GM23338 (cell line): ENCODE results near the gene FOXP4. TPM values are rescaled to one million over a fixed set of nuclear protein-coding genes. Genes with fewer than 3 reads are reported as not detected.
A peak's percentile ranks its signal among the peaks of the same experiment; 100 is the strongest.

Experiments used
- ATAC-seq: fragments of 200-7000 bp; cut with Tn5 transposase; 3 replicates; pipeline ENCODE4 v1.9.1; 2020
- DNase-seq: peaks from one replicate; pipeline ENCODE4 v3.0.0-alpha.2; 2015; ENCODE audit warnings: low spot score
- H2AFZ ChIP-seq: fragments of 200-600 bp; sonication (generic); 2 replicates; pipeline ENCODE4 v1.8.0; 2016; ENCODE audit warnings: antibody characterized with exemption, mild to moderate bottlenecking, moderate library complexity
- H3F3A ChIP-seq: fragments of 200-600 bp; sonication (generic); replicated peaks from 2 replicates; pipeline ENCODE4 v1.8.0; 2017; ENCODE audit warnings: antibody characterized with exemption, mixed run types, low read depth
- H3K27ac ChIP-seq: fragments of 200-600 bp; sonication (generic); 2 replicates; pipeline ENCODE4 v1.6.1; 2016; ENCODE audit warnings: low read depth
- H3K27me3 ChIP-seq: fragments of 200-600 bp; sonication (generic); 2 replicates; pipeline ENCODE4 v1.8.0; 2016; ENCODE audit warnings: mild to moderate bottlenecking, mixed run types, moderate library complexity; ENCODE audit not compliant: insufficient read depth
- H3K36me3 ChIP-seq: fragments of 200-600 bp; sonication (generic); 2 replicates; pipeline ENCODE4 v1.8.0; 2016; ENCODE audit warnings: mild to moderate bottlenecking; ENCODE audit not compliant: insufficient read depth
- H3K4me1 ChIP-seq: fragments of 200-600 bp; sonication (generic); 2 replicates; pipeline ENCODE4 v1.8.0; 2016; ENCODE audit warnings: mild to moderate bottlenecking, moderate library complexity; ENCODE audit not compliant: insufficient read depth
- H3K4me2 ChIP-seq: fragments of 200-600 bp; sonication (generic); 2 replicates; pipeline ENCODE4 v1.7.1; 2017; ENCODE audit warnings: mixed run types
- H3K4me3 ChIP-seq: fragments of 200-600 bp; sonication (generic); 2 replicates; pipeline ENCODE4 v1.6.1; 2016; ENCODE audit warnings: mixed run types
- H3K79me2 ChIP-seq: fragments of 200-600 bp; sonication (generic); replicated peaks from 2 replicates; pipeline ENCODE4 v1.8.0; 2017; ENCODE audit warnings: mild to moderate bottlenecking; ENCODE audit not compliant: insufficient read depth
- H3K9me2 ChIP-seq: fragments of 200-600 bp; sonication (generic); 2 replicates; pipeline ENCODE4 v1.8.0; 2017; ENCODE audit not compliant: insufficient read depth
- H4K20me1 ChIP-seq: fragments of 200-600 bp; sonication (generic); replicated peaks from 2 replicates; pipeline ENCODE4 v1.8.0; 2017; ENCODE audit warnings: mild to moderate bottlenecking; ENCODE audit not compliant: insufficient read depth
- H3K27ac Mint-ChIP-seq: 2 replicates; pipeline ENCODE4 v1.8.0; 2020; ENCODE audit warnings: inconsistent platforms, mild to moderate bottlenecking, moderate library complexity, mixed read lengths
- H3K27me3 Mint-ChIP-seq: 3 replicates; pipeline ENCODE4 v1.8.0; 2022; ENCODE audit warnings: low read depth, mild to moderate bottlenecking, moderate library complexity, mixed read lengths, inconsistent platforms; ENCODE audit not compliant: insufficient read depth, poor library complexity
- H3K36me3 Mint-ChIP-seq: 3 replicates; pipeline ENCODE4 v1.8.0; 2021; ENCODE audit warnings: low read depth, mild to moderate bottlenecking, inconsistent platforms, moderate library complexity, mixed read lengths
- H3K4me1 Mint-ChIP-seq: 3 replicates; pipeline ENCODE4 v1.8.0; 2020; ENCODE audit warnings: mild to moderate bottlenecking, inconsistent platforms, mixed read lengths
- H3K4me3 Mint-ChIP-seq: 3 replicates; pipeline ENCODE4 v1.8.0; 2021; ENCODE audit warnings: moderate library complexity, mild to moderate bottlenecking, inconsistent platforms, mixed read lengths
- H3K9me3 Mint-ChIP-seq: 3 replicates; pipeline ENCODE4 v1.8.0; 2020; ENCODE audit warnings: moderate library complexity, mild to moderate bottlenecking, inconsistent platforms, mixed read lengths
- CREB1 ChIP-seq: fragments of 250-450 bp; sonication (Bioruptor Pico); IDR thresholded peaks from 2 replicates; pipeline ENCODE4 v1.5.0; 2020; ENCODE audit warnings: low read depth, mild to moderate bottlenecking, moderate library complexity
- CTCF ChIP-seq, 2 experiments: fragments of 200-600 bp in 1 of 2; sonication (generic) in 1 of 2; conservative IDR thresholded peaks; 2 replicates each; pipeline versions ENCODE4 v1.5.1 to v1.6.1; 2016 to 2017; ENCODE audit warnings: antibody characterized with exemption in 2 of 2, low read depth in 2 of 2, mild to moderate bottlenecking in 2 of 2, moderate library complexity in 1 of 2
- ETS1 ChIP-seq: IDR thresholded peaks from 2 replicates; pipeline ENCODE4 v1.6.1; 2016; ENCODE audit warnings: antibody characterized with exemption
- EZH2 ChIP-seq: fragments of 200-600 bp; sonication (generic); IDR thresholded peaks from one replicate; pipeline ENCODE4 v1.8.0; 2017; ENCODE audit warnings: antibody characterized with exemption, mild to moderate bottlenecking, low read depth; ENCODE audit not compliant: unreplicated experiment
- EZH2phosphoT487 ChIP-seq: fragments of 200-600 bp; sonication (generic); IDR thresholded peaks from one replicate; pipeline ENCODE4 v1.8.1; 2018; ENCODE audit warnings: antibody characterized with exemption; ENCODE audit not compliant: unreplicated experiment
- JUNB ChIP-seq: IDR thresholded peaks from one replicate; pipeline ENCODE4 v1.6.1; 2016; ENCODE audit warnings: antibody characterized with exemption; ENCODE audit not compliant: unreplicated experiment
- NANOG ChIP-seq: IDR thresholded peaks from 2 replicates; pipeline ENCODE4 v1.6.1; 2016; ENCODE audit warnings: antibody characterized with exemption, borderline replicate concordance
- REST ChIP-seq: IDR thresholded peaks from one replicate; pipeline ENCODE4 v1.6.1; 2018; ENCODE audit warnings: antibody characterized with exemption; ENCODE audit not compliant: unreplicated experiment
- STAT1 ChIP-seq: IDR thresholded peaks from one replicate; pipeline ENCODE4 v1.6.1; 2016; ENCODE audit warnings: antibody characterized with exemption; ENCODE audit not compliant: unreplicated experiment
- ZNF114 ChIP-seq: fragments of 250-450 bp; sonication (Bioruptor Pico); IDR thresholded peaks from 2 replicates; pipeline ENCODE4 v1.5.0; 2020; ENCODE audit warnings: mild to moderate bottlenecking, moderate library complexity
- ZNF331 ChIP-seq: fragments of 250-450 bp; sonication (Bioruptor Pico); IDR thresholded peaks from 2 replicates; pipeline ENCODE4 v1.5.0; 2020; ENCODE audit warnings: low read depth, mild to moderate bottlenecking, moderate library complexity
- polyA plus RNA-seq: library from polyadenylated mRNA; unstranded; fragments of >200 nt; fragmentation: Nextera tagmentation; extraction: Ambion mirVana; gene quantifications from 2 replicates; pipeline ENCODE4 v1.2.1, GENCODE V29; 2016
- total RNA-seq: library from RNA; depleted of rRNA; stranded (reverse); fragments of >200 nt; shearing (Covaris generic); gene quantifications from 2 replicates; pipeline ENCODE4 v1.2.3, GENCODE V29; 2014

The FOXP4 gene
- total and polyA plus RNA-seq, 2 experiments from 2014 or later, result 5.1 to 13.5 TPM

- TF ChIP-seq CREB1 (CRISPR knock-in tag), result no peak
- TF ChIP-seq EZH2, result no peak
- no peak for TF ChIP-seq STAT1
These were observed 27.1 kb downstream of the FOXP4 start (continued) for GRCh38 chr6:41573276-41573675.

GRCh38 chr6:41573985-41574384 lies 27.8 kb downstream of the FOXP4 start:
- H3K27ac Mint-ChIP-seq, result no peak overlapping the region
- H3F3A ChIP-seq, result peaks cover 11% of the 10 kb centered on the region
- no peaks in the 10 kb centered on the region for H3K27me3 ChIP-seq
- H3K4me2 ChIP-seq, result no peak overlapping the region
- H3K4me3 ChIP-seq, result no peak overlapping the region
- H3K79me2 ChIP-seq, result peaks cover 23% of the 10 kb centered on the region; the same call in 1 of the 2 replicates
- H3K36me3 ChIP-seq, result no peaks in the 10 kb centered on the region
- no peaks in the 10 kb centered on the region for H3K9me3 Mint-ChIP-seq
- H3K4me1 ChIP-seq, result peaks cover 84% of the 10 kb centered on the region
- DNase-seq, result no peak
- no peak overlapping the region for H3K27ac ChIP-seq
- H3K4me1 Mint-ChIP-seq, result peaks cover 88% of the 10 kb centered on the region
- TF ChIP-seq STAT1, result no peak
- no peak for ATAC-seq
- no peaks in the 10 kb centered on the region for H3K9me2 ChIP-seq
- peaks cover 11% of the 10 kb centered on the region for H3K36me3 Mint-ChIP-seq
- no peak overlapping the region for H2AFZ ChIP-seq
- no peaks in the 10 kb centered on the region; the same call in 1 of the 2 replicates for H4K20me1 ChIP-seq
- H3K4me3 Mint-ChIP-seq, result no peak overlapping the region; the same call in 2 of the 3 replicates
- H3K27me3 Mint-ChIP-seq, result peaks cover 13% of the 10 kb centered on the region

- Mint-ChIP-seq H3K36me3 (peaks cover 17% of the 10 kb centered on the region), H3K4me1 (peaks cover 87% of the 10 kb centered on the region), H3K4me3 (no peak overlapping the region), H3K9me3 (no peaks in the 10 kb centered on the region), H3K27me3 (peaks cover 14% of the 10 kb centered on the region), H3K27ac (peak overlapping the region; percentile 34; the same call in 1 of the 2 replicates)
- no peaks in the 10 kb centered on the region for H3K27me3 ChIP-seq
- H3K79me2 ChIP-seq, result peaks cover 26% of the 10 kb centered on the region; the same call in 1 of the 2 replicates
- ATAC-seq (no peak), DNase-seq (no peak)
- H3K4me1 ChIP-seq, result peaks cover 81% of the 10 kb centered on the region
- no peak overlapping the region for H3K4me2 ChIP-seq
- no peaks in the 10 kb centered on the region for H3K9me2 ChIP-seq
- H3F3A ChIP-seq, result peaks cover 14% of the 10 kb centered on the region
- H4K20me1 ChIP-seq, result no peaks in the 10 kb centered on the region; the same call in 1 of the 2 replicates
- H2AFZ ChIP-seq, result no peak overlapping the region
- H3K4me3 ChIP-seq, result no peak overlapping the region
- no peak overlapping the region for H3K27ac ChIP-seq
- no peaks in the 10 kb centered on the region for H3K36me3 ChIP-seq
- TF ChIP-seq REST, result no peak
- TF ChIP-seq ZNF114 (CRISPR knock-in tag), result no peak
- no peak for TF ChIP-seq ETS1
- TF ChIP-seq CREB1 (CRISPR knock-in tag), result no peak
- no peak for TF ChIP-seq CTCF (conservative IDR thresholded peaks at IDR 0.05; ENCODE audit: low read depth in 2 of 2)
- no peak for TF ChIP-seq STAT1
- TF ChIP-seq NANOG, result no peak
- TF ChIP-seq EZH2phosphoT487, result no peak
- TF ChIP-seq JUNB, result no peak
- TF ChIP-seq ZNF331 (CRISPR knock-in tag), result no peak
These were observed 29.4 kb downstream of the FOXP4 start for GRCh38 chr6:41575598-41575997.
